ENCODE results near the gene RAD51D. TPM values are rescaled to one million over a fixed set of nuclear protein-coding genes. Genes with fewer than 3 reads are reported as not detected.

Gene RAD51D
- polyA plus RNA-seq, 1 of the 3 experiments (the other 2 are of a cell fraction), result 11.6 TPM

GRCh38 chr17:35167046-35167445, 47.4 kb upstream of the RAD51D start:
- Histone ChIP-seq H2AFZ (ENCODE audit: low read depth) (no peak overlapping the region), H3K9ac (no peak overlapping the region)

GRCh38 chr17:35166526-35166925, 46.9 kb upstream of the RAD51D start:
- H3K79me2 ChIP-seq (ENCODE audit: insufficient read depth), result no peaks in the 10 kb centered on the region
- H4K20me1 ChIP-seq (ENCODE audit: insufficient read depth), result no peaks in the 10 kb centered on the region
- DNase-seq, result no peak
- H3K9ac ChIP-seq, result no peak overlapping the region
- H3K4me2 ChIP-seq, result no peak overlapping the region
- ChIA-PET POLR2A (no interaction called here), CTCF (interaction anchor here (2.2 kb wide), 1 partner anchor 23 kb away, joined by 5 read pairs; no protein-coding TSS in a partner anchor)
- no peaks in the 10 kb centered on the region for H3K9me2 ChIP-seq
- no peaks in the 10 kb centered on the region for H3F3A ChIP-seq (replicated peaks; ENCODE audit: insufficient read depth)
- H3K27ac ChIP-seq (ENCODE audit: low read depth in 2 of 2, low read length in 1 of 2), result no peak overlapping the region
- no peaks in the 10 kb centered on the region for H3K36me3 ChIP-seq (replicated peaks in 1 of 2; ENCODE audit: control insufficient read depth in 1 of 2, insufficient read depth in 2 of 2, low read length in 1 of 2)
- H2AFZ ChIP-seq (ENCODE audit: low read depth), result no peak overlapping the region
- 0% methylated on average over 4 of the region's 5 CpGs for WGBS (ENCODE audit: low lambda C conversion rate)
- TF ChIP-seq RFX5 (IDR thresholded peaks at IDR 0.05; ENCODE audit: low read length) (no peak), TEAD4 (IDR thresholded peaks at IDR 0.05; ENCODE audit: borderline replicate concordance, insufficient read depth) (no peak), EZH2phosphoT487 (IDR thresholded peaks at IDR 0.05; ENCODE audit: borderline replicate concordance, low read depth) (no peak), EP300 (IDR thresholded peaks at IDR 0.05; ENCODE audit: borderline replicate concordance in 1 of 2, low read depth in 1 of 2, low read length in 1 of 2) (no peak), NRF1 (IDR thresholded peaks at IDR 0.05; ENCODE audit: low read depth, low read length) (no peak), MEF2A (IDR thresholded peaks at IDR 0.05; ENCODE audit: borderline replicate concordance, low read depth) (no peak), JUND (IDR thresholded peaks at IDR 0.05) (no peak), GABPA (IDR thresholded peaks at IDR 0.05; ENCODE audit: low read depth) (no peak), CTCF (IDR thresholded peaks at IDR 0.05) (no peak)
- no peaks in the 10 kb centered on the region for H3K9me3 ChIP-seq
- peaks cover 64% of the 10 kb centered on the region; the same call in 1 of the 2 replicates for H3K27me3 ChIP-seq (ENCODE audit: insufficient read depth)
- H3K4me3 ChIP-seq (ENCODE audit: low read depth in 2 of 2, low read length in 1 of 2), result no peak overlapping the region
- no peaks in the 10 kb centered on the region for H3K4me1 ChIP-seq (ENCODE audit: control insufficient read depth in 1 of 2, insufficient read depth in 2 of 2, low read depth in 1 of 2, low read length in 1 of 2)

More at GRCh38 chr17:35167046-35167445, 47.4 kb upstream of the RAD51D start:
- no peak for DNase-seq
- 34% methylated on average over 3 of the region's 3 CpGs for WGBS (ENCODE audit: low lambda C conversion rate)
- no peak overlapping the region for H3K4me2 ChIP-seq
- no peaks in the 10 kb centered on the region for H3K9me3 ChIP-seq
- ChIA-PET CTCF (no interaction called here), POLR2A (no interaction called here)
- H3K4me1 ChIP-seq (ENCODE audit: control insufficient read depth in 1 of 2, insufficient read depth in 2 of 2, low read depth in 1 of 2, low read length in 1 of 2), result no peaks in the 10 kb centered on the region
- no peaks in the 10 kb centered on the region for H3K9me2 ChIP-seq
- no peaks in the 10 kb centered on the region for H3K79me2 ChIP-seq (ENCODE audit: insufficient read depth)
- no peaks in the 10 kb centered on the region for H4K20me1 ChIP-seq (ENCODE audit: insufficient read depth)
- H3K27ac ChIP-seq (ENCODE audit: low read depth in 2 of 2, low read length in 1 of 2), result no peak overlapping the region
- peaks cover 58% of the 10 kb centered on the region; the same call in 1 of the 2 replicates for H3K27me3 ChIP-seq (ENCODE audit: insufficient read depth)
- H3F3A ChIP-seq (replicated peaks; ENCODE audit: insufficient read depth), result no peaks in the 10 kb centered on the region
- H3K4me3 ChIP-seq (ENCODE audit: low read depth in 2 of 2, low read length in 1 of 2), result no peak overlapping the region
- TF ChIP-seq CHD2 (IDR thresholded peaks at IDR 0.05; ENCODE audit: low read length, partially characterized antibody) (no peak), SIN3A (IDR thresholded peaks at IDR 0.05; ENCODE audit: borderline replicate concordance, low read depth, low read length) (no peak), RFX5 (IDR thresholded peaks at IDR 0.05; ENCODE audit: low read length) (no peak), JUND (IDR thresholded peaks at IDR 0.05) (no peak), GATA2 (CRISPR knock-in tag; IDR thresholded peaks at IDR 0.05) (no peak)
- no peaks in the 10 kb centered on the region for H3K36me3 ChIP-seq (replicated peaks in 1 of 2; ENCODE audit: control insufficient read depth in 1 of 2, insufficient read depth in 2 of 2, low read length in 1 of 2)
